OCI-LY1 (cell line): ENCODE measurements around the gene ZNF319.
"Not testable (repeated sequence)": the region's sequence is repeated elsewhere in the genome, so short reads cannot be mapped to it uniquely, and the experiment has no call there.

Experiments
- H2AFZ ChIP-seq: fragments of 200-600 bp; sonication (generic), shearing (Covaris generic); 2 replicates; pipeline ENCODE4 v1.6.0; 2014; ENCODE audit warnings: antibody characterized with exemption, mild to moderate bottlenecking, low read length
- H3F3A ChIP-seq: fragments of 200-600 bp; sonication (generic), shearing (Covaris generic); 2 replicates; pipeline ENCODE4 v1.6.0; 2014; ENCODE audit warnings: mild to moderate bottlenecking, antibody characterized with exemption, low read length, moderate library complexity; ENCODE audit not compliant: insufficient read depth
- H3K27ac ChIP-seq: fragments of 200-600 bp; sonication (generic); 2 replicates; pipeline ENCODE4 v1.5.1; 2014; ENCODE audit warnings: low read length, mixed run types, mild to moderate bottlenecking, low read depth; ENCODE audit not compliant: poor library complexity, severe bottlenecking
- H3K27me3 ChIP-seq: fragments of 200-600 bp; sonication (generic); 2 replicates; pipeline ENCODE4 v1.6.0; 2014; ENCODE audit warnings: antibody characterized with exemption, mild to moderate bottlenecking, low read length, moderate library complexity; ENCODE audit not compliant: insufficient read depth
- H3K36me3 ChIP-seq: fragments of 200-600 bp; sonication (generic); 2 replicates; pipeline ENCODE4 v1.6.1; 2014; ENCODE audit warnings: mild to moderate bottlenecking, antibody characterized with exemption, low read length, moderate library complexity, mixed read lengths; ENCODE audit not compliant: insufficient read depth
- H3K4me1 ChIP-seq: fragments of 200-600 bp; sonication (generic); 2 replicates; pipeline ENCODE4 v1.5.1; 2014; ENCODE audit warnings: mild to moderate bottlenecking, low read length, moderate library complexity; ENCODE audit not compliant: insufficient read depth, severe bottlenecking
- H3K4me2 ChIP-seq: fragments of 200-600 bp; sonication (generic), shearing (Covaris generic); 2 replicates; pipeline ENCODE4 v1.6.1; 2014; ENCODE audit warnings: low read length
- H3K4me3 ChIP-seq: fragments of 200-600 bp; sonication (generic); 2 replicates; pipeline ENCODE4 v1.5.1; 2014; ENCODE audit warnings: low read length, low read depth, mild to moderate bottlenecking, mixed read lengths; ENCODE audit not compliant: poor library complexity, severe bottlenecking
- H3K79me2 ChIP-seq: fragments of 200-600 bp; shearing (Covaris generic); 2 replicates; pipeline ENCODE4 v1.6.1; 2016; ENCODE audit warnings: mixed run types, low read length, mixed read lengths; ENCODE audit not compliant: insufficient read depth
- H3K9ac ChIP-seq: fragments of 200-600 bp; sonication (generic), shearing (Covaris generic); 2 replicates; pipeline ENCODE4 v1.6.1; 2014; ENCODE audit warnings: mild to moderate bottlenecking, low read length, mixed read lengths
- H3K9me2 ChIP-seq: fragments of 200-600 bp; sonication (generic), shearing (Covaris generic); 2 replicates; pipeline ENCODE4 v1.6.1; 2014; ENCODE audit warnings: low read depth, mild to moderate bottlenecking, low read length, mixed read lengths
- H3K9me3 ChIP-seq: fragments of 200-600 bp; shearing (Covaris generic); 2 replicates; pipeline ENCODE4 v1.6.1; 2014; ENCODE audit warnings: low read length, mixed read lengths
- H4K20me1 ChIP-seq: fragments of 200-600 bp; sonication (generic), shearing (Covaris generic); 2 replicates; pipeline ENCODE4 v1.6.0; 2016; ENCODE audit warnings: mild to moderate bottlenecking, low read length; ENCODE audit not compliant: insufficient read depth
- CTCF ChIP-seq: fragments of 200-600 bp; sonication (generic), shearing (Covaris generic); IDR thresholded peaks from 2 replicates; pipeline ENCODE4 v1.5.1; 2017; ENCODE audit warnings: mild to moderate bottlenecking, antibody characterized with exemption, low read length, moderate library complexity, mixed read lengths
- EZH2 ChIP-seq: fragments of 200-600 bp; sonication (generic), shearing (Covaris generic); IDR thresholded peaks from 2 replicates; pipeline ENCODE4 v1.8.0; 2017; ENCODE audit warnings: borderline replicate concordance, mixed run types, mild to moderate bottlenecking, antibody characterized with exemption, low read length, moderate library complexity, mixed read lengths

The ZNF319 gene

GRCh38 chr16:58009856-58010416 lies 9.5 kb upstream of the ZNF319 start:
- no peaks in the 10 kb centered on the region for H3K9me3 ChIP-seq
- H3K27ac ChIP-seq, result no peak overlapping the region
- H3K4me1 ChIP-seq, result no peaks in the 10 kb centered on the region
- H3K4me2 ChIP-seq, result no peak overlapping the region
- no peaks in the 10 kb centered on the region for H4K20me1 ChIP-seq
- H3K4me3 ChIP-seq, result no peak overlapping the region
- H3K9ac ChIP-seq, result no peak overlapping the region
- TF ChIP-seq CTCF (no peak), EZH2 (no peak)
- no peaks in the 10 kb centered on the region for H3K9me2 ChIP-seq
- H3K27me3 ChIP-seq, result no peaks in the 10 kb centered on the region
- H3K36me3 ChIP-seq, result peaks cover 53% of the 10 kb centered on the region
- no peak overlapping the region for H2AFZ ChIP-seq
- H3F3A ChIP-seq, result no peaks in the 10 kb centered on the region
- no peaks in the 10 kb centered on the region for H3K79me2 ChIP-seq

- not testable (repeated sequence) for H3K27ac ChIP-seq, H3K27me3 ChIP-seq, H3F3A ChIP-seq, H3K9me2 ChIP-seq, H3K4me2 ChIP-seq, H4K20me1 ChIP-seq, H3K79me2 ChIP-seq, H3K9me3 ChIP-seq, H3K9ac ChIP-seq, H2AFZ ChIP-seq, H3K4me3 ChIP-seq
- Histone ChIP-seq H3K4me1 (peaks cover 11% of the 10 kb centered on the region), H3K36me3 (peaks cover 37% of the 10 kb centered on the region)
Measured at GRCh38 chr16:58004736-58005135, 4.3 kb upstream of the ZNF319 start.

GRCh38 chr16:58002936-58003335 lies 2.5 kb upstream of the ZNF319 start:
- Histone ChIP-seq H3K4me2 (no peak overlapping the region), H3K79me2 (no peaks in the 10 kb centered on the region), H3K36me3 (peaks cover 37% of the 10 kb centered on the region), H3K9me3 (no peaks in the 10 kb centered on the region), H3K27me3 (no peaks in the 10 kb centered on the region), H3K9me2 (no peaks in the 10 kb centered on the region), H3F3A (no peaks in the 10 kb centered on the region), H3K4me1 (peaks cover 22% of the 10 kb centered on the region), H4K20me1 (no peaks in the 10 kb centered on the region), H2AFZ (no peak overlapping the region), H3K4me3 (no peak overlapping the region), H3K27ac (no peak overlapping the region), H3K9ac (no peak overlapping the region)
- no peak for TF ChIP-seq CTCF
- no peak for TF ChIP-seq EZH2

GRCh38 chr16:58002416-58002800 lies 1.9 kb upstream of the ZNF319 start:
- no peaks in the 10 kb centered on the region for H3K27me3 ChIP-seq
- no peak for TF ChIP-seq CTCF
- no peak for TF ChIP-seq EZH2
- no peak overlapping the region for H2AFZ ChIP-seq
- peaks cover 39% of the 10 kb centered on the region for H3K36me3 ChIP-seq
- no peaks in the 10 kb centered on the region for H3K9me2 ChIP-seq
- peak overlapping the region; percentile 80 for H3K4me2 ChIP-seq
- no peak overlapping the region for H3K27ac ChIP-seq
- H3F3A ChIP-seq, result no peaks in the 10 kb centered on the region
- peak overlapping the region; percentile 74 for H3K9ac ChIP-seq
- H3K4me1 ChIP-seq, result peaks cover 22% of the 10 kb centered on the region
- no peaks in the 10 kb centered on the region for H3K79me2 ChIP-seq
- no peaks in the 10 kb centered on the region for H3K9me3 ChIP-seq
- no peaks in the 10 kb centered on the region for H4K20me1 ChIP-seq
- peak overlapping the region; percentile 70 for H3K4me3 ChIP-seq
